ENCODE data around the gene GNB1L.

The GNB1L gene

GRCh38 chr22:19798003-19798665, 56.5 kb downstream of the GNB1L start:
- TF ChIP-seq CTCF (IDR thresholded peaks at IDR 0.05; ENCODE audit: insufficient read depth, low read length, poor library complexity, severe bottlenecking): no peak
- no peaks in the 10 kb centered on the region for H3K27me3 ChIP-seq (replicated peaks; ENCODE audit: control insufficient read depth, insufficient read depth, low read length)
- H3K36me3 ChIP-seq (ENCODE audit: control insufficient read depth, insufficient read depth, low read length): no peaks in the 10 kb centered on the region; the same call in 1 of the 2 replicates
- no peak overlapping the region for H3K4me3 ChIP-seq (replicated peaks; ENCODE audit: low read depth, low read length)
- DNase-seq (ENCODE audit: extremely low read depth, insufficient read length): no peak

DNA sequence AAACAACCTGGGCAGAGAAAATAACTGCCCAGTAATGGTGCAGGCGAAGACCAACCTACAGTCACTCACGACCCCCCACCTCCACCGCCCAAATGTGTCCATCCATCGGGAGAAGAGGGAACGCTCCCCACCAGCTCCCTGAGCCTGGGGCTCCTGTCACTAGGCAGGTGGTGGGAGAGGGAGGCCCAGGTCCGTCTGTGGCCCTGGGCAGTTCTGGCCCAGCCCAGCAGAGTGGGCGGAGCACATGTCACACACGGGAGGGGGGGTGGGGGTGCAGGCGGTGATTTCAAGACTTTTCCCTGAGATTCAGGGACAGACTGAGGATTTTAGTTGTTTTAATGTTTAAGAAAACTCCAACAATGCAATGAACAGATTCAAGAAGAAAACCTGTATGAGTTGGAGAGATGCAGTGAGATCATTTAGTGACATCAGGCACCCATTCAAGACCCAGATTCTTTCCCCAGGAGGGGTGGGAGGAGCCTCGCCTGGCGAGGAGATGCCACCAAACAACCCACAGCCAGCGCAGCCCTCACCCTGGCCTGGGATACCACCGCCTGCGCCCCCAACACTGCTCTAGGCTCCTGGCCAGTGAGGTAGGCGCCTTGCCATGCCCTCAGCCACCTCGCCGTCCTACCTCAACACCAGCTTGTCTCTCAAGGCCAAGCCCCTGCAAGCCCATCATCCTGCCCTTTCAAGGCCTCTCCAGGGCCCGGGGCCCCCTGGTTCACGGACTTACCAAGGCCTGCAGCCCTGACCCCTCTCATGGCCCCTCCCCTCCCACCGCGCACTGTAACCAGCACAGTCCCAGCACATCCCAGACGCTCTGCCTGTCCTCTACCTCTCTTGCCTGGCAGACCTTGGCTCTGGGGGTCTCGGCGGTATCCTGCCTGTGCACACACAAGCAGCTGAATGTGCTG, 57.3 kb downstream of the GNB1L start:
- Histone ChIP-seq H3K4me3 (replicated peaks; ENCODE audit: low read depth, low read length) (no peak overlapping the region), H3K36me3 (ENCODE audit: control insufficient read depth, insufficient read depth, low read length) (no peaks in the 10 kb centered on the region; the same call in 1 of the 2 replicates), H3K27me3 (replicated peaks; ENCODE audit: control insufficient read depth, insufficient read depth, low read length) (no peaks in the 10 kb centered on the region)
- no peak for DNase-seq (ENCODE audit: extremely low read depth, insufficient read length)
- TF ChIP-seq CTCF (IDR thresholded peaks at IDR 0.05; ENCODE audit: insufficient read depth, low read length, poor library complexity, severe bottlenecking): no peak

DNA sequence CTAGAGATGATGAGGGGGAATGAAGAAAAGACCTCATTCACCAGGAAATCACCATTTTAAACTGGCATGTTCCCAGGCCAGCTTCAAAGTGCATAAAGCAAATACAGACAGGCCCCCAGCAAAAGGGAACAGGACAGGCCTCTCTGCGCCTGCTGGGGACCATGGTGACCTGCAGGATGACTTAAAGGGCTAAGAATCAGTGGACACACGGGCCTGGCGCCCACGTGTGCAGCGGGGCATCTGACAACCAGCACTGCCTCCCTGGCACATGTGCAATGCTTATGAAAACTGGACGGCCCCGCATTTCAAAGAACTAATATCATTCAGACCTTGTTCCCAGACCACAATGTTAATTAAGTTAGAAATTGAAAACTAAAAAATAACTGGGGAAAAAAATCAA, 58.5 kb downstream of the GNB1L start:
- Histone ChIP-seq H3K4me3 (replicated peaks; ENCODE audit: low read depth, low read length) (no peak overlapping the region), H3K27me3 (replicated peaks; ENCODE audit: control insufficient read depth, insufficient read depth, low read length) (no peaks in the 10 kb centered on the region), H3K36me3 (ENCODE audit: control insufficient read depth, insufficient read depth, low read length) (no peaks in the 10 kb centered on the region)
- DNase-seq (ENCODE audit: extremely low read depth, insufficient read length): no peak
- no peak for TF ChIP-seq CTCF (IDR thresholded peaks at IDR 0.05; ENCODE audit: insufficient read depth, low read length, poor library complexity, severe bottlenecking)

- no peaks in the 10 kb centered on the region for H3K36me3 ChIP-seq (ENCODE audit: control insufficient read depth, insufficient read depth, low read length)
- H3K27me3 ChIP-seq (replicated peaks; ENCODE audit: control insufficient read depth, insufficient read depth, low read length): no peaks in the 10 kb centered on the region
- TF ChIP-seq CTCF (IDR thresholded peaks at IDR 0.05; ENCODE audit: insufficient read depth, low read length, poor library complexity, severe bottlenecking): no peak
- DNase-seq (ENCODE audit: extremely low read depth, insufficient read length): no peak
- no peak overlapping the region for H3K4me3 ChIP-seq (replicated peaks; ENCODE audit: low read depth, low read length)
Observed at GRCh38 chr22:19795617-19796008, 59.1 kb downstream of the GNB1L start.

GRCh38 chr22:19793661-19794310, 60.9 kb downstream of the GNB1L start:
- H3K4me3 ChIP-seq (replicated peaks; ENCODE audit: low read depth, low read length): no peak overlapping the region
- no peak for TF ChIP-seq CTCF (IDR thresholded peaks at IDR 0.05; ENCODE audit: insufficient read depth, low read length, poor library complexity, severe bottlenecking)
- no peaks in the 10 kb centered on the region for H3K27me3 ChIP-seq (replicated peaks; ENCODE audit: control insufficient read depth, insufficient read depth, low read length)
- H3K36me3 ChIP-seq (ENCODE audit: control insufficient read depth, insufficient read depth, low read length): no peaks in the 10 kb centered on the region
- no peak for DNase-seq (ENCODE audit: extremely low read depth, insufficient read length)
